Thymus (tissue), 11 donors: ENCODE data around the gene CHN2. TPM values are rescaled to one million over a fixed set of nuclear protein-coding genes. Genes with fewer than 3 reads are reported as not detected.
A peak's percentile ranks its signal among the peaks of the same experiment; 100 is the strongest.

ENCODE experiments used
- DNase-seq, 9 donors: peaks; one replicate each; pipeline ENCODE4 v3.0.0-alpha.2; 2013; ENCODE audit warnings: low spot score in 9 of 9, low read depth in 6 of 9, missing footprints in 1 of 9
- H3K27ac ChIP-seq, 2 donors: one replicate each; pipeline ENCODE4 v1.5.1; 2013; ENCODE audit warnings: control low read depth in 1 of 2, low read depth in 1 of 2, low read length in 1 of 2, mild to moderate bottlenecking in 1 of 2, moderate library complexity in 1 of 2
- H3K27me3 ChIP-seq, 2 donors: one replicate each; pipeline ENCODE4 v1.5.1; 2013; ENCODE audit warnings: low read length in 1 of 2; ENCODE audit not compliant: control insufficient read depth in 2 of 2, insufficient read depth in 1 of 2
- H3K36me3 ChIP-seq, 2 donors: one replicate each; pipeline ENCODE4 v1.5.1; 2013; ENCODE audit warnings: low read length in 1 of 2, mild to moderate bottlenecking in 1 of 2, moderate library complexity in 1 of 2; ENCODE audit not compliant: control insufficient read depth in 2 of 2, insufficient read depth in 2 of 2
- H3K4me1 ChIP-seq, 2 donors: one replicate each; pipeline ENCODE4 v1.5.1; 2013; ENCODE audit warnings: low read length in 2 of 2; ENCODE audit not compliant: control insufficient read depth in 2 of 2, insufficient read depth in 2 of 2
- H3K4me3 ChIP-seq, 2 donors: one replicate each; pipeline ENCODE4 v1.5.1; 2013; ENCODE audit warnings: low read length in 2 of 2, control low read depth in 1 of 2, mild to moderate bottlenecking in 1 of 2
- H3K9me3 ChIP-seq, 2 donors: one replicate each; pipeline ENCODE4 v1.5.1; 2013; ENCODE audit warnings: low read length in 1 of 2, mild to moderate bottlenecking in 1 of 2; ENCODE audit not compliant: control insufficient read depth in 2 of 2, insufficient read depth in 1 of 2
- WGBS: extraction: QIAGEN DNeasy Blood & Tissue Kit; methylation state at CpG from one replicate; pipeline ENCODE4 v1.1.7; 2013; 5-methylcytosine and 5-hydroxymethylcytosine counted together
- polyA plus RNA-seq: library from polyadenylated mRNA; stranded (reverse); fragments of 200-250 nt; gene quantifications from one replicate; pipeline ENCODE4 v1.2.3, GENCODE V29; 2013
- total RNA-seq: library from RNA; stranded (reverse); fragments of 120-200 nt; gene quantifications from one replicate; pipeline ENCODE4 v1.2.4, GENCODE V29; 2013
- donor health status: healthy.

The CHN2 gene
- total and polyA plus RNA-seq, 2 donors, result 5.9 to 6.5 TPM

DNA sequence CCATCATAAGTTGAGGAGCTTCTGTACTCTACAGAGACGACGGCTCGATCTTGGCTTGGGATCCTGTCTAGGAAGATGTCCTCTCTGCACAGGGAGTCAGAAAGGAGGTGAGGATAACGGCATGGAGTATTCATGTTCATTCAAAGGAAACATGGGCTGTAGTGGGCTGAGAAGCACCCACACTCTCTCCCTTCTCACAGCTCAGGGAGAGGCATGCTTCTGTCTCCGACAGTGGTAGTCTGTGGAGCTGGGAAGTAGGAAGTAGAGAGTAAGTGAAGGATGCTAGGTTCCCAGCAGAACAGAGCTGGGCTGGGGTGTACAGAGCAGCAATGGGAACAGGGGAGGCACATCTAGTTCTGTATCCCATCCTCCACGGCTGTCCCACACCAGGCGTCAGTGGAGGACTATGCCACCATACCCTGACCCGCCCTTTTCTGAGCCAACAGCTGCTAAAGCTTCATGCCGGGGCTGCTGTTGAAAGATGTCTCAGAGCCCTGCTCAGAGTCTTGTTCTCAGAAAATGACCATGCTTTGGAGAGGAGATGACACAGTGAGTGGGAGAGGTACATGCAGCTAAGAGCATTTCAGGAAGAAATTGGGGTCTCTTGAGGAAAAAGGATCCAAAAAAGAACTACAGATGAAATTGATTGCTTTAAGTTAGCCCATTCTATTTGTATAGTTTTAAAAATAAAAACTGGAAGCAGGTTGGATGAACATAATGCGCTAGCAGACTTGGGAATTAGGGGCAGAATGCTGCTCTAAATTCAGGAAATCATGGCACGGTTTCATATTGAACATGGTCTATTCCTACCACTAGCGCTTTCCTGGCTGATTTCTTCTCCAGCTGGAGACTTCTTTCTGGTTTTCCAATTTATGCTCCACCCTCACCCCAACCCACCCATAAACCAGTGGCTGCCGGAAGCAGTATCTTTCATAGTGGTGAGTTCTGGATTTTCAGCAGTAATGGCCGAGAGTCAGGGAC, 138.6 kb downstream of the CHN2 start:
- no peak for DNase-seq
- Histone ChIP-seq H3K27ac (no peak overlapping the region), H3K27me3 (no peaks in the 10 kb centered on the region), H3K4me3 (no peak overlapping the region), H3K36me3 (no peaks in the 10 kb centered on the region), H3K9me3 (no peaks in the 10 kb centered on the region), H3K4me1 (peaks cover 26 to 54% of the 10 kb centered on the region in 2 donors)
- WGBS, result 96% methylated on average over 14 of the region's 14 CpGs

DNA sequence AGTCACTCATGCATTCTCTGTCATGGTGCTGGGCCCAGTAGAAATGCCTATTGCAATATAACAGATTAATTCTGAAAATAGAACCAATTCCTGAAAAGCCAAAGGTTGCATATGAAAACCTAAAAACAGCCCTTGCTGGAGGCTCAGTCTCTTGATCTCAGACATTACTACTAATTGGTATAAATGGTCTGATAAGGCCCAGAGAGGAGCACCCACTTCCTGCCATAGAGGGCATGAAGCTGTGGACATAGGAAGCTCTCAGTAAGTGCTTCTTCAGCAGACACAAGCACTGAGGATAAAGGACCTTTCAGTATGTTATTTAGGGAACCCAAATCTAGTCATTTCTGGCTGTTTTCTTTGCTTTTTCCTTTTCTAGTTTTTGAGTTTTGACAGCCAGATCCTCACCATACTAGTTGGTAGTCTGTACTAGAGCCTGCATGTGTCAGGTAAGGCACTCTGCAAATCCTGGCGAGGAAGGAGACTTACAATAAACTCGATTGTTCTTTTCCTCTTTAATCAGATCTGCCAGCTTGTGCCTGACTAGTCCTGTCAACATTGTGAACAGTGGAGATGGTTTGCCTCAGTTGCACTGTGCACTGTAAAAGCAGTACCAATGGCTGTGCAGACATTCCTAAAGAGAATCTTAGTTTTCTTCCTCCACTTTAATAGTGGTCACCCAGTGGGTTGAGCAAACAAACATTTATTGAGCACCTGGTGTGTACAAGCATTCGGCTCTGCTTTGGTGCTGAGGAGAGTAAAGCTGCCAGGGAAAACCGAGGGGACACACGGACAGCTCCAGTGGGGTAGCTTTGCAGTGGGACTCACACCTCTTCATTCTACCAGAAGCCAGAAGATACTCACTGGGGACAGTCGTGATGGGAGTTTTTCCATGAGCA, 140.9 kb downstream of the CHN2 start:
- Histone ChIP-seq H3K9me3 (no peaks in the 10 kb centered on the region), H3K4me1 (peaks cover 24 to 56% of the 10 kb centered on the region in 2 donors), H3K36me3 (no peaks in the 10 kb centered on the region), H3K27me3 (no peaks in the 10 kb centered on the region), H3K27ac (no peak overlapping the region), H3K4me3 (no peak overlapping the region)
- WGBS, result 95% methylated on average over 6 of the region's 6 CpGs
- DNase-seq, result peak in 1 of 9 donors; percentile 34

DNA sequence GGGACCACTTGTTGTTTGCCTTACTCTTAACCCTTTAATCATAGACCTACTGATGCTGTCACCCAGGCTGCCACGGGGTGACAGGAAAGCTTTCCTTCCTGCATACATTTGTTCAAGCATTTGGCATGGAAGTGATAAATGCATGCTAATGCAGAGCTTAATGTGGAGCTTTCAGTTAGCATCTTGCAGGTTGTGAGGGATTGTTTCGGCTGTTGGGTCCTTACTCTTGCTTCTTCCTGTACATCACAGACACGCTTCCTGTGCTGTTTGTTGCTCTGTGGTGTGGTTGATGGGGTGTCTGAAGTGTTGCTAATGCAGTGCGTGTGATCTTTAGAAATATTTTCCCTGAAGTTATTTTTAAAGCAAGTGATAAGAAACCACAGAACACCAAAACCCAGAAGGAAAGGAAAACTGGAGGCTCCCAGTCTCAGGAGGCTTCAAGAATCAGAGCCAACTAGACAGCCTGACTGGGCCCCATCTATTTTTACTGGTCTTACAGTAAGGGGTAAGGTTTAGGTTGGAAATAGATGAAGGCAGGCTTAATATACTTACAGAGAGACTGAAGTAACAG, 143.1 kb downstream of the CHN2 start:
- Histone ChIP-seq H3K36me3 (no peaks in the 10 kb centered on the region), H3K4me1 (peaks cover 39 to 66% of the 10 kb centered on the region in 2 donors), H3K9me3 (no peaks in the 10 kb centered on the region), H3K4me3 (peak overlapping the region; percentile 22 to 43), H3K27me3 (no peaks in the 10 kb centered on the region), H3K27ac (peak overlapping the region; percentile 92 to 94)
- peak; percentile 48 to 91 (median 75) for DNase-seq
- 3% methylated on average over 4 of the region's 4 CpGs for WGBS

DNA sequence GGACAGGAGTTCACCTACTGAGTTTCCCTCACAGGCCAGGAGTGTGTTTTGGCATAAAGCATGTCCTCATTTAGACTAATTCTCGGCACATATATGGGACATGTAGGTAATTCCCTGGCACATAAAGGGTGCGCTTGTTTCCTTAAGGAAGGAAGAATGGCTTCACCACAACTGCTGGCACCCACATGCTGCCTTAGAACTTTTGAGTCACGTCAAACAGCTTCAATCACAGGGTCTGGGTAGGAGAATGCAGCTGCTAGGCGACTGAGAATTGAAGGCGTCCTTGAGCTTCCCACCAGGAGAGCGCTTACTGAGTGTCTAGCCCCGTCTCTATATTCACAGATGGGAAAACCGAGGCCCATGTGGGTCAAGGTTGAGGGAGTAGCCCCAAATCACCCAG, 146.1 kb downstream of the CHN2 start:
- H3K27ac ChIP-seq, result no peak overlapping the region
- no peaks in the 10 kb centered on the region for H3K36me3 ChIP-seq
- H3K4me1 ChIP-seq, result peaks cover 65 to 82% of the 10 kb centered on the region in 2 donors
- no peaks in the 10 kb centered on the region for H3K27me3 ChIP-seq
- 43% methylated on average over 8 of the region's 8 CpGs for WGBS
- H3K4me3 ChIP-seq, result no peak overlapping the region
- DNase-seq, result peak in 1 of 9 donors; percentile 52
- no peaks in the 10 kb centered on the region for H3K9me3 ChIP-seq

DNA sequence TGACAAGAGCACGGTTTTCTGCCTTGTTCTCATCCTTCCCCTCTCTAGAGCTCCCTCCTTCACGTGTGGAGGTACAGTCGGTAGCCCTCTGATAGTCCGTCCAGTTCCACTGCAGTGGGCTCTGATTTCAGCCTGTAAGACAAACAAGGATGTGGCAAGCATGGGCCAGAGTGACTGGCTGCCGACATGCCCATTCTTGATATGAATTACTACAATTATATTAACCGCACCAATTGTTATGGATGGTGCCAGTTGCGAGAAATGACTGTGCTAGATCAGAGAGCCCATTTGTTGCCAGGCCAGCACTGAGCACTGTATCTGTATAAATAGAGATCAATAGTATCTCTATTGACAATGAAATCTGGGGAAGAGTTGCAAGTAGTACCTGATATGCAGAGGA, 146.6 kb downstream of the CHN2 start:
- no peaks in the 10 kb centered on the region for H3K9me3 ChIP-seq
- no peak for DNase-seq
- H3K4me1 ChIP-seq, result peaks cover 62 to 80% of the 10 kb centered on the region in 2 donors
- no peaks in the 10 kb centered on the region for H3K27me3 ChIP-seq
- 94% methylated on average over 7 of the region's 7 CpGs for WGBS
- no peak overlapping the region for H3K4me3 ChIP-seq
- H3K27ac ChIP-seq, result no peak overlapping the region
- no peaks in the 10 kb centered on the region for H3K36me3 ChIP-seq

DNA sequence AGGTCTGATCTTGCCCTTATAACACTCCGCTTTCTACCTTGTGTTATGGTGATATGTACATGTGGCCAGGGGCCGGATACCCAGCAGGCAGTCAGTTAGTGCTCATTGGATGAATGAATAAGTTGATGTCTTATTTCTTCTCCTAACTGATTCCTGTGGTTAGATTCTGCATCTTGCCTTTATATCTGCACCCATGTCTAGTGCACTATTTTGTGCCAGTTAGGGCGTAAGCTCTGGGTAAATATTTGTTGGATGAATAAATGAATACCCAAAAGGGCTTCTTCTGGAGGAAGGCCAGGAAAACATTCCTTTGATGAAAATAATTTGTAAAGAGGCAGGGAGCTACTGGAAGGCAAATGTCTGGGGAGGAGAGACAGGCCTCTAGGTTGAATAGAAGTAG, 148.2 kb downstream of the CHN2 start:
- Histone ChIP-seq H3K27ac (peak overlapping the region in 1 of 2 donors; percentile 22), H3K9me3 (no peaks in the 10 kb centered on the region), H3K4me3 (no peak overlapping the region), H3K36me3 (no peaks in the 10 kb centered on the region), H3K27me3 (no peaks in the 10 kb centered on the region), H3K4me1 (peaks cover 48 to 67% of the 10 kb centered on the region in 2 donors)
- WGBS, result 70% methylated on average over 3 of the region's 3 CpGs
- no peak for DNase-seq

DNA sequence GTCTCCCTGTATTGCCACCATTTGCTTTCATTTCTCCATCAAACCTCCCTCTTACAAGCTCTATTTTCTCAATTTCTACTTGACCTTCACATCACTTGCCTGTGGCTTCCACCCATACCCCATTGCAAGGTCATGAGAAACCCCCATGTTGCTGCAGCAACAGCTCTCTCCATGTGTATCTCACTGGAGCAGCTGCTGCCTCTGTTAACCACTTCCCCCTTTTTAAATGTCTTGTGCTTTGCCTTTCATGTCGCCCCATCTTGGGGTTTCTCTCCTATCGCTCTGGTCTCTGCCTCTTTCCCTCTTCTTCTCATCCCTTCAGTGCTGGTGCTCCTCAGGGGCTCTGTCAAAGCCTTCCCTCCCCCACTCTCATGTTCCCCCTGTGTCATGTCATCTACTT, 148.8 kb downstream of the CHN2 start:
- Histone ChIP-seq H3K36me3 (no peaks in the 10 kb centered on the region), H3K9me3 (no peaks in the 10 kb centered on the region), H3K4me1 (peaks cover 44 to 61% of the 10 kb centered on the region in 2 donors), H3K27ac (peak overlapping the region; percentile 15 to 22), H3K27me3 (no peaks in the 10 kb centered on the region), H3K4me3 (no peak overlapping the region)
- 4% methylated on average over 2 of the region's 2 CpGs for WGBS
- peak; percentile 47 to 85 (median 67) for DNase-seq

DNA sequence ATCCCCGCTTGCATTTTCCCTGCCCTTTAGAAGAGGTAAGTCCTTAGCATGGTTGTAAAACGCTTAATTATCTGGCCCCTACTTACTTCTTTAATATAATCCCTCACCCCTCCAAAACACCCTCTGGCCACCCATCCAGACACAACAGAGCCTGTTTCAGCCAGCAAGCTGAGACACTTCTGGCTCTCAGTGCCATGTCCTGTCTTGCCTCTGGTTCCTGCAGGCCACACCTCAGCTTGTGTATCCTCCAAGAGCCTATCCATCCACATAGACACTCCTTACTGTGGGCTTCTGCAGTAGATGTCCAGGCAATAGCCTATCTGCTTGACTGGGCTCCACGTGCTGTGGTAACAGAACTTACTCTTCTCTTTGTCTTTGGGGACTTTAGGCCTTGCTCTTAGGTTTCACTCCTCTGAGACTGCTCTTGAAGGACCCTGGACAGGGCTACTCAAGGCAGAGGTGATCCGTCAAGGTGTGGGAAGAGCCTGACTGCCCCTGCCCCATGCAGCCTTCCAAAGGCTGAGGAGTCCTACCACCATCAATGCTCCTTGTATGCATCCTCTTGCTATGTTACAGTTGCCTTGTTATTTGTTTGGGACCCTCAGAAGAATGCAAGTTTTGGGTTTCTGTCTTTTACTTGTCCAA, 149.9 kb downstream of the CHN2 start:
- no peaks in the 10 kb centered on the region for H3K36me3 ChIP-seq
- H3K27me3 ChIP-seq, result no peaks in the 10 kb centered on the region
- H3K4me3 ChIP-seq, result no peak overlapping the region
- no peak for DNase-seq
- H3K27ac ChIP-seq, result no peak overlapping the region
- H3K4me1 ChIP-seq, result peaks cover 44 to 57% of the 10 kb centered on the region in 2 donors
- 98% methylated on average over 4 of the region's 4 CpGs for WGBS
- no peaks in the 10 kb centered on the region for H3K9me3 ChIP-seq
